Measurements from ENCODE around the gene IQCM.

DNA sequence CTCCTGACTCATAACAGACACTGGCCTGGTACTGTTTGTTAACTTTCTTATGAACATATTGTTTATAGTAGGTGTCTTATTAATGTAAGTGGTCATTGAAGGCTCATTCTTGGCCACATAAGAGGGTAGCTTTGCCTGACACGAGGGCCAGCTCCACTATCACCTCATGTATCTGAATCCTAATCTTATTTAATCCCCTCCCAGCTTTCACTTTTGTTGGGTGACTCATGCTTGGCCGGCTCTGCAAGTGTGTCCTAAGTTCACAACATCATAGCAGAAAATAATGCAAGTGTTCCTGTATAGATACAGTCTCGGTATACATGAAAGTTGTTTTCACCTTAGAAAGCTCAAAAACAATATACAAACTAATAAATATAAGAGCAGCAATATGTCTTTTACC lies 283.8 kb downstream of the IQCM start:
- TF ChIP-seq, protein P1, sequence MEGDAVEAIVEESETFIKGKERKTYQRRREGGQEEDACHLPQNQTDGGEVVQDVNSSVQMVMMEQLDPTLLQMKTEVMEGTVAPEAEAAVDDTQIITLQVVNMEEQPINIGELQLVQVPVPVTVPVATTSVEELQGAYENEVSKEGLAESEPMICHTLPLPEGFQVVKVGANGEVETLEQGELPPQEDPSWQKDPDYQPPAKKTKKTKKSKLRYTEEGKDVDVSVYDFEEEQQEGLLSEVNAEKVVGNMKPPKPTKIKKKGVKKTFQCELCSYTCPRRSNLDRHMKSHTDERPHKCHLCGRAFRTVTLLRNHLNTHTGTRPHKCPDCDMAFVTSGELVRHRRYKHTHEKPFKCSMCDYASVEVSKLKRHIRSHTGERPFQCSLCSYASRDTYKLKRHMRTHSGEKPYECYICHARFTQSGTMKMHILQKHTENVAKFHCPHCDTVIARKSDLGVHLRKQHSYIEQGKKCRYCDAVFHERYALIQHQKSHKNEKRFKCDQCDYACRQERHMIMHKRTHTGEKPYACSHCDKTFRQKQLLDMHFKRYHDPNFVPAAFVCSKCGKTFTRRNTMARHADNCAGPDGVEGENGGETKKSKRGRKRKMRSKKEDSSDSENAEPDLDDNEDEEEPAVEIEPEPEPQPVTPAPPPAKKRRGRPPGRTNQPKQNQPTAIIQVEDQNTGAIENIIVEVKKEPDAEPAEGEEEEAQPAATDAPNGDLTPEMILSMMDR (IDR thresholded peaks at IDR 0.05; ENCODE audit: insufficient read depth, low read length): no peak
- no peak for TF ChIP-seq POLR2AphosphoS5 (IDR thresholded peaks at IDR 0.05; ENCODE audit: low read depth)
- no peak for TF ChIP-seq GABPA (IDR thresholded peaks at IDR 0.05; ENCODE audit: low read depth)

All from HL-60 (cell line).